Measurements from ENCODE around the gene CES2. TPM values are rescaled to one million over a fixed set of nuclear protein-coding genes. Genes with fewer than 3 reads are reported as not detected.

Gene CES2
- total RNA-seq, 2 experiments from 2014 or later: 59.3 to 62.6 TPM

- H3K4me1 ChIP-seq (ENCODE audit: insufficient read depth, low read length): peaks cover 8% of the 10 kb centered on the region
- H3K4me3 Mint-ChIP-seq: no peak overlapping the region
- no peak for TF ChIP-seq CTCF (IDR thresholded peaks at IDR 0.05)
- H3K27me3 ChIP-seq (ENCODE audit: control insufficient read depth in 1 of 2, insufficient read depth in 2 of 2, low read length in 2 of 2): no peaks in the 10 kb centered on the region
- DNase-seq (no peak), ATAC-seq (ENCODE audit: poor library complexity) (no peak)
- H3K36me3 ChIP-seq (ENCODE audit: insufficient read depth, low read length): no peaks in the 10 kb centered on the region
- H3K4me3 ChIP-seq (ENCODE audit: low read length): no peak overlapping the region
- no peaks in the 10 kb centered on the region for H3K9me3 ChIP-seq (ENCODE audit: control insufficient read depth in 1 of 2, insufficient read depth in 1 of 2, low read length in 2 of 2)
- H3K9me3 Mint-ChIP-seq: no peaks in the 10 kb centered on the region
- peaks cover 12% of the 10 kb centered on the region for H3K4me1 Mint-ChIP-seq (ENCODE audit: low read depth)
- H3K27ac ChIP-seq (ENCODE audit: low read depth in 1 of 2, low read length in 2 of 2): no peak overlapping the region
- CTCF ChIA-PET: no interaction called here
- no peaks in the 10 kb centered on the region for H3K27me3 Mint-ChIP-seq
- H3K27ac Mint-ChIP-seq: no peak overlapping the region
- no peaks in the 10 kb centered on the region for H3K36me3 Mint-ChIP-seq (ENCODE audit: low read depth)
- intact Hi-C loops (cut with DNase I, micrococcal nuclease): no loop called here
- POLR2A ChIA-PET: no interaction called here
Observed at GRCh38 chr16:66908116-66908515, 27.2 kb upstream of the CES2 start.

- no peak for TF ChIP-seq CTCF (IDR thresholded peaks at IDR 0.05)
- ChIA-PET POLR2A (no interaction called here), CTCF (no interaction called here)
- H3K27ac ChIP-seq (ENCODE audit: low read depth in 1 of 2, low read length in 2 of 2): no peak overlapping the region
- Mint-ChIP-seq H3K36me3 (ENCODE audit: low read depth) (no peaks in the 10 kb centered on the region), H3K27me3 (no peaks in the 10 kb centered on the region), H3K27ac (no peak overlapping the region), H3K9me3 (no peaks in the 10 kb centered on the region), H3K4me3 (no peak overlapping the region), H3K4me1 (ENCODE audit: low read depth) (peaks cover 12% of the 10 kb centered on the region)
- H3K9me3 ChIP-seq (ENCODE audit: control insufficient read depth in 1 of 2, insufficient read depth in 1 of 2, low read length in 2 of 2): no peaks in the 10 kb centered on the region
- intact Hi-C loops (cut with DNase I, micrococcal nuclease): no loop called here
- H3K36me3 ChIP-seq (ENCODE audit: insufficient read depth, low read length): no peaks in the 10 kb centered on the region
- no peak overlapping the region for H3K4me3 ChIP-seq (ENCODE audit: low read length)
- ATAC-seq (ENCODE audit: poor library complexity) (no peak), DNase-seq (no peak)
- H3K27me3 ChIP-seq (ENCODE audit: control insufficient read depth in 1 of 2, insufficient read depth in 2 of 2, low read length in 2 of 2): no peaks in the 10 kb centered on the region
- peaks cover 8% of the 10 kb centered on the region for H3K4me1 ChIP-seq (ENCODE audit: insufficient read depth, low read length)
Observed at GRCh38 chr16:66908762-66909559, 26.4 kb upstream of the CES2 start.

GRCh38 chr16:66910175-66910940 is 25.0 kb upstream of the CES2 start:
- H3K4me3 ChIP-seq (ENCODE audit: low read length): no peak overlapping the region
- no peaks in the 10 kb centered on the region for H3K9me3 ChIP-seq (ENCODE audit: control insufficient read depth in 1 of 2, insufficient read depth in 1 of 2, low read length in 2 of 2)
- no peak for TF ChIP-seq CTCF (IDR thresholded peaks at IDR 0.05)
- Mint-ChIP-seq H3K27me3 (no peaks in the 10 kb centered on the region), H3K27ac (no peak overlapping the region), H3K9me3 (no peaks in the 10 kb centered on the region), H3K4me3 (no peak overlapping the region), H3K4me1 (ENCODE audit: low read depth) (peaks cover 12% of the 10 kb centered on the region), H3K36me3 (ENCODE audit: low read depth) (no peaks in the 10 kb centered on the region)
- no peak overlapping the region for H3K27ac ChIP-seq (ENCODE audit: low read depth in 1 of 2, low read length in 2 of 2)
- no peaks in the 10 kb centered on the region for H3K36me3 ChIP-seq (ENCODE audit: insufficient read depth, low read length)
- CTCF ChIA-PET: interaction anchor here (1.0 kb wide), 1 partner anchor 15 kb away, joined by 3 read pairs; no protein-coding TSS in a partner anchor
- H3K27me3 ChIP-seq (ENCODE audit: control insufficient read depth in 1 of 2, insufficient read depth in 2 of 2, low read length in 2 of 2): no peaks in the 10 kb centered on the region
- intact Hi-C loops (cut with DNase I, micrococcal nuclease): no loop called here
- peaks cover 8% of the 10 kb centered on the region for H3K4me1 ChIP-seq (ENCODE audit: insufficient read depth, low read length)
- no peak for ATAC-seq (ENCODE audit: poor library complexity)
- no peak for DNase-seq
- POLR2A ChIA-PET: no interaction called here
